Activated B cell treated with CpG ODN at 0.5 μM for 24 hours (primary cell): Measurements from ENCODE around the gene ST6GALNAC3. TPM values are rescaled to one million over a fixed set of nuclear protein-coding genes. Genes with fewer than 3 reads are reported as not detected.

Experiments used
- ATAC-seq: fragments of 200-7000 bp; cut with Tn5 transposase; one replicate; pipeline ENCODE4 v1.10.0; 2021; ENCODE audit warnings: low read depth, mild to moderate bottlenecking, moderate library complexity
- CTCF ChIA-PET: fragments of 350-600 bp; sonication (Branson Sonifier 250); formaldehyde crosslinking; loops from one replicate; lab custom pipeline; 2021; ENCODE audit warnings: antibody characterized with exemption; lab: Charles Lee
- POLR2A ChIA-PET: fragments of 350-600 bp; sonication (Branson Sonifier 250); formaldehyde crosslinking; loops from one replicate; lab custom pipeline; 2021; ENCODE audit warnings: antibody characterized with exemption; lab: Charles Lee
- DNase-seq: peaks from one replicate; pipeline ENCODE4 v3.0.0; 2022
- H3K27ac Mint-ChIP-seq: one replicate; pipeline ENCODE4 v1.8.0; 2020; ENCODE audit warnings: mixed read lengths
- H3K27me3 Mint-ChIP-seq: one replicate; pipeline ENCODE4 v1.8.0; 2021; ENCODE audit warnings: mixed read lengths
- H3K36me3 Mint-ChIP-seq: one replicate; pipeline ENCODE4 v1.8.0; 2021; ENCODE audit warnings: low read depth, mixed read lengths
- H3K4me1 Mint-ChIP-seq: one replicate; pipeline ENCODE4 v1.8.0; 2021; ENCODE audit warnings: mixed read lengths
- H3K4me3 Mint-ChIP-seq: one replicate; pipeline ENCODE4 v1.8.0; 2020; ENCODE audit warnings: mild to moderate bottlenecking, mixed read lengths
- H3K9me3 Mint-ChIP-seq: one replicate; pipeline ENCODE4 v1.8.0; 2020; ENCODE audit warnings: mixed read lengths
- intact Hi-C: fragments of 100-400 bp; cut with micrococcal nuclease; formaldehyde crosslinking; loops from one replicate; pipeline ENCODE4 v1.15.1; 2024
- total RNA-seq: library from RNA; stranded (reverse); gene quantifications from 2 replicates; pipeline ENCODE4 v1.2.3, GENCODE V29; 2022
- TF ChIP-seq, protein P1 (sequence below): fragments of 200-600 bp; IDR thresholded peaks from one replicate; pipeline ENCODE4 v1.8.0; 2022; ENCODE audit warnings: antibody characterized with exemption, mild to moderate bottlenecking

The ST6GALNAC3 gene
- total RNA-seq, 1 donor from 2014 or later: 12.6 TPM

DNA sequence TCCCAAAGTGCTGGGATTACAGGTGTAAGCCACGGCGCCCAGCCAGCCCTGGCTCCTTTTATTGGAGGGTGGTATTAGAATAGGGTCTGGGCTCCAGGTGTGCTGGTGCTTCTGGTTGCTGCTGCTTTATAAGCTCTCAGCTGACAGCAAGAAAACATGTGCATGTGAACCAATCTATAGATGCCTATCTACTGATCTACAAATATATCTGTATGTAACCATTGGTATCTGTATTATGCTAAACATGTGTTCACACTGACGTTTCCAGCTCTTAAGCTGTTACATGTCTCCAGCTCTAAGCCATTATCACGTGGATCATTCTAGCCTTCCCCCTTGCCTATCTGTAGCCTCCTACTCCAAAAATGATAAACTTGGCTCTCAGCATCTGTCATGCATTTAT is 82.4 kb downstream of the ST6GALNAC3 start:
- ChIA-PET CTCF (no interaction called here), POLR2A (no interaction called here)
- H3K36me3 Mint-ChIP-seq: no peaks in the 10 kb centered on the region
- no peak for DNase-seq
- H3K4me3 Mint-ChIP-seq: no peak overlapping the region
- TF ChIP-seq, protein P1, sequence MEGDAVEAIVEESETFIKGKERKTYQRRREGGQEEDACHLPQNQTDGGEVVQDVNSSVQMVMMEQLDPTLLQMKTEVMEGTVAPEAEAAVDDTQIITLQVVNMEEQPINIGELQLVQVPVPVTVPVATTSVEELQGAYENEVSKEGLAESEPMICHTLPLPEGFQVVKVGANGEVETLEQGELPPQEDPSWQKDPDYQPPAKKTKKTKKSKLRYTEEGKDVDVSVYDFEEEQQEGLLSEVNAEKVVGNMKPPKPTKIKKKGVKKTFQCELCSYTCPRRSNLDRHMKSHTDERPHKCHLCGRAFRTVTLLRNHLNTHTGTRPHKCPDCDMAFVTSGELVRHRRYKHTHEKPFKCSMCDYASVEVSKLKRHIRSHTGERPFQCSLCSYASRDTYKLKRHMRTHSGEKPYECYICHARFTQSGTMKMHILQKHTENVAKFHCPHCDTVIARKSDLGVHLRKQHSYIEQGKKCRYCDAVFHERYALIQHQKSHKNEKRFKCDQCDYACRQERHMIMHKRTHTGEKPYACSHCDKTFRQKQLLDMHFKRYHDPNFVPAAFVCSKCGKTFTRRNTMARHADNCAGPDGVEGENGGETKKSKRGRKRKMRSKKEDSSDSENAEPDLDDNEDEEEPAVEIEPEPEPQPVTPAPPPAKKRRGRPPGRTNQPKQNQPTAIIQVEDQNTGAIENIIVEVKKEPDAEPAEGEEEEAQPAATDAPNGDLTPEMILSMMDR: no peak
- intact Hi-C loops: loop anchor here (10.0 kb wide), 2 partner anchors 708 to 1058 kb away; partner anchors contain the start of genes PIGK and ST6GALNAC5
- H3K9me3 Mint-ChIP-seq: no peaks in the 10 kb centered on the region
- peaks cover 2% of the 10 kb centered on the region for H3K27me3 Mint-ChIP-seq
- no peak overlapping the region for H3K27ac Mint-ChIP-seq
- H3K4me1 Mint-ChIP-seq: peaks cover 17% of the 10 kb centered on the region
- no peak for ATAC-seq

DNA sequence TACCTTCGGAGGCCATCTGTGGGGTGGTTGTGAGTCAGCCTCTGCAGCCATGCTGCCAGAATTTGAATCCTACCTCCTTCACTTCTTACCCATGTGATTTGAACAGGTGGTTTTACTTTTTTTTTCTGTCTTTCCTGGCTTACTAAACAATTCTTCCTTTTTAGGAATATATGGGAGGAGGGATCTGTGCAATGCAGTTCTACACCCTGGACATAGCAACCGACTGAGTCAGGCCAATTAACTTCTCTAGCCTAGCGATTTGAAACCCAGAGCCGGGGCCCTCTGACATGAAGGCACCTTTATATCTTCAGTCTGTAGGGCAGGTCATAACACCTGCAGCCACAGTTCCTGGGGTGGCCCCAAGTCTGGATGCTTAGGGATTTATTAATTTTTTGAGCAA is 83.6 kb downstream of the ST6GALNAC3 start:
- no peak for ATAC-seq
- H3K4me1 Mint-ChIP-seq: peaks cover 22% of the 10 kb centered on the region
- no peaks in the 10 kb centered on the region for H3K9me3 Mint-ChIP-seq
- H3K27ac Mint-ChIP-seq: no peak overlapping the region
- no peak for DNase-seq
- intact Hi-C loops: loop anchor here (10.0 kb wide), 2 partner anchors 707 to 1057 kb away; partner anchors contain the start of genes PIGK and ST6GALNAC5
- POLR2A ChIA-PET: no interaction called here
- peaks cover under 1% of the 10 kb centered on the region for H3K27me3 Mint-ChIP-seq
- no peaks in the 10 kb centered on the region for H3K36me3 Mint-ChIP-seq
- TF ChIP-seq, protein P1: no peak
- CTCF ChIA-PET: no interaction called here
- no peak overlapping the region for H3K4me3 Mint-ChIP-seq

DNA sequence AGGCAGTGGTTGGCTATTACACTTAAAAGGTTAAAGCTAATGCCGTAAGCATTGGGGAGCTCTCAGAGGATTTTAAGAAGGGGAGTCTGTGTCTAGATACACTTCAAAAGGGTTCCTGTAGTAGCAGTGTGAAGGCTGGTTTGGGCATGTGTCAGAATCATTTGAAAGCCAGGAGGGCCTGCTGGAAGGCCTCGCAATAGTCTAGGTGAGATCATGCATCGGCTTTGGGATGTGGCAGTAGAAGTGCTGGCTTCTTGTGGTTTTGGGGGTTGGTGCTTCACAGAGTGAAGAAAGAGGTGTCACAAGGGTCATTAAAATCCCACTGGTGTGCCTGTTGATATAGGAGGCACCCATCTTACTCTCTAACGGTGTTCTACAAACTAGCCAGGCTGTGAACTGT is 85.7 kb downstream of the ST6GALNAC3 start:
- ATAC-seq (no peak), DNase-seq (no peak)
- peaks cover 9% of the 10 kb centered on the region for H3K4me1 Mint-ChIP-seq
- ChIA-PET POLR2A (no interaction called here), CTCF (no interaction called here)
- no peaks in the 10 kb centered on the region for H3K36me3 Mint-ChIP-seq
- peaks cover 4% of the 10 kb centered on the region for H3K9me3 Mint-ChIP-seq
- intact Hi-C loops: no loop called here
- no peaks in the 10 kb centered on the region for H3K27me3 Mint-ChIP-seq
- no peak overlapping the region for H3K4me3 Mint-ChIP-seq
- TF ChIP-seq, protein P1: no peak
- no peak overlapping the region for H3K27ac Mint-ChIP-seq

DNA sequence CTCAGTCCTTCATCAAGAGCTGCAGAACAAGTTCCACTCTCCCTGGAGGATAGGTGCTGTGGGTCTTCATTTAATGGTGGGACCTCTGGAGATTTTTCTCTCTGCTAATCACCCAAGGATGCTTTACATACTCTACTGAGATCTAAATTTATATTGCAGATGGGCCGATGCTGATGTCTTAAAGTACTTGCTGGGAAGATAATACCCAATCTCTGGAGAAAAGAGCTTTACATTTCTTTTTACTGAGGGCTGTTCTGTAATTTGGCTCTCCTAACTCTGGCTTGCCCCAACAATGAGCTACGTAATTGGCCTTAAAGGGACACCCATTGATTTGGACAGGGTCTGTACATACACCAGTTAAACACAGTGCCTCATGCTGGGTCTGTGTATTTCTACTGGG is 86.9 kb downstream of the ST6GALNAC3 start:
- H3K27me3 Mint-ChIP-seq: no peaks in the 10 kb centered on the region
- no peak overlapping the region for H3K27ac Mint-ChIP-seq
- H3K4me1 Mint-ChIP-seq: peaks cover 6% of the 10 kb centered on the region
- POLR2A ChIA-PET: no interaction called here
- ATAC-seq (no peak), DNase-seq (no peak)
- no peaks in the 10 kb centered on the region for H3K36me3 Mint-ChIP-seq
- TF ChIP-seq, protein P1: no peak
- CTCF ChIA-PET: no interaction called here
- no peak overlapping the region for H3K4me3 Mint-ChIP-seq
- intact Hi-C loops: no loop called here
- peaks cover 9% of the 10 kb centered on the region for H3K9me3 Mint-ChIP-seq

DNA sequence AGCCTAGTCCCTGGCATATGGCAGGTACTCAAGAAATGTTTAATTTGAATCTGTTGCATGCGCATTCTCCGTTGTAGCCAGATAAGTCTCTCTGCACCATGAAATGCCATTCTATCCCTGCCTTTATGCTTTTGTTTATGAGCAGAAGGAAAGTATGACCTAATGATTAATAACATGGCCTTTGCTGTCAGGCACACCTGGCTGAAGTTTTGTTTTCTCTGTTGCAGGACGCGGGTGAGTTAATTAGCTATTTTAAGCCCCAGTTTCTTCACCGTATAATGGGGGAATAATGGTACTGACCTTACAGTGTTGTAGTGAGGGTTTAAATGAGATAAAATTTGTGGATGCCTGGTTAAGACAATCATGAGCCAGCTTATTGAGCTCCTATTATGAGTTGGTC is 87.7 kb downstream of the ST6GALNAC3 start:
- ChIA-PET CTCF (interaction anchor here (1.5 kb wide), 1 partner anchor 8 kb away, joined by 4 read pairs; no protein-coding TSS in a partner anchor), POLR2A (no interaction called here)
- Mint-ChIP-seq H3K36me3 (no peaks in the 10 kb centered on the region), H3K27ac (no peak overlapping the region), H3K4me3 (no peak overlapping the region), H3K27me3 (no peaks in the 10 kb centered on the region), H3K9me3 (peaks cover 13% of the 10 kb centered on the region), H3K4me1 (peaks cover 6% of the 10 kb centered on the region)
- no peak for ATAC-seq
- intact Hi-C loops: no loop called here
- TF ChIP-seq, protein P1: no peak
- DNase-seq: no peak
